GM21576 (cell line): ENCODE results near the gene SERINC5.

Experiments used
- ATAC-seq: cut with Tn5 transposase; IDR thresholded peaks from one replicate; pipeline ENCODE4 v1.9.1; 2021; ENCODE audit warnings: mild to moderate bottlenecking, moderate library complexity; ENCODE audit not compliant: unreplicated experiment

The SERINC5 gene

GRCh38 chr5:80255431-80255810 is 427 bp downstream of the SERINC5 start:
- peak; percentile 30 for ATAC-seq

GRCh38 chr5:80254767-80255430 is 949 bp downstream of the SERINC5 start:
- no peak for ATAC-seq

GRCh38 chr5:80251636-80252035 is 4.2 kb downstream of the SERINC5 start:
- no peak for ATAC-seq

GRCh38 chr5:80250801-80251200 is 5.0 kb downstream of the SERINC5 start:
- no peak for ATAC-seq

GRCh38 chr5:80249901-80250300 is 5.9 kb downstream of the SERINC5 start:
- ATAC-seq, result no peak

GRCh38 chr5:80248378-80248777 is 7.5 kb downstream of the SERINC5 start:
- no peak for ATAC-seq

GRCh38 chr5:80246995-80247729 is 8.7 kb downstream of the SERINC5 start:
- peak; percentile 85 for ATAC-seq

- ATAC-seq, result no peak
Observed at GRCh38 chr5:80246001-80246758, 9.7 kb downstream of the SERINC5 start.

- no peak for ATAC-seq
Observed at GRCh38 chr5:80243567-80243966, 12.3 kb downstream of the SERINC5 start.

GRCh38 chr5:80242849-80243248 is 13.0 kb downstream of the SERINC5 start:
- no peak for ATAC-seq

GRCh38 chr5:80240368-80240986 is 15.4 kb downstream of the SERINC5 start:
- ATAC-seq, result no peak

GRCh38 chr5:80239680-80240367 is 16.0 kb downstream of the SERINC5 start:
- no peak for ATAC-seq

GRCh38 chr5:80238778-80239679 is 16.8 kb downstream of the SERINC5 start:
- no peak for ATAC-seq

GRCh38 chr5:80238097-80238496 is 17.8 kb downstream of the SERINC5 start:
- no peak for ATAC-seq

- no peak for ATAC-seq
Observed at GRCh38 chr5:80237243-80237642, 18.6 kb downstream of the SERINC5 start.

- no peak for ATAC-seq
Observed at GRCh38 chr5:80234116-80234948, 21.5 kb downstream of the SERINC5 start.

- no peak for ATAC-seq
Observed at GRCh38 chr5:80231693-80232092, 24.2 kb downstream of the SERINC5 start.

GRCh38 chr5:80231243-80231642 is 24.6 kb downstream of the SERINC5 start:
- ATAC-seq, result no peak
